RWPE1 (cell line): ENCODE data around the gene TCF12.

Experiments
- CTCF ChIA-PET: fragments of 350-600 bp; sonication (Branson Sonifier 250); formaldehyde crosslinking; extraction: SDS; loops from one replicate; lab custom pipeline; 2021; lab: Yijun Ruan, JAX
- POLR2A ChIA-PET: fragments of 400-600 bp; formaldehyde crosslinking; extraction: SDS; loops from one replicate; lab custom pipeline; 2020; ENCODE audit warnings: antibody characterized with exemption; ENCODE audit not compliant: low non-redundant PET; lab: Yijun Ruan, JAX
- DNase-seq: peaks from one replicate; pipeline ENCODE4 v3.0.0; 2012; ENCODE audit warnings: low spot score
- H3K27ac ChIP-seq: fragments of 450-650 bp; 2 replicates; pipeline ENCODE4 v1.5.1; 2017
- CTCF ChIP-seq: fragments of 450-650 bp; conservative IDR thresholded peaks from 2 replicates; pipeline ENCODE4 v1.5.1; 2017; ENCODE audit warnings: low read depth, mild to moderate bottlenecking

The TCF12 gene

GRCh38 chr15:56991017-56991416 is 72.6 kb downstream of the TCF12 start:
- TF ChIP-seq CTCF, result no peak

GRCh38 chr15:56992725-56993124 is 74.3 kb downstream of the TCF12 start:
- H3K27ac ChIP-seq, result no peak overlapping the region
- CTCF ChIA-PET, result no interaction called here
- no peak for DNase-seq
- TF ChIP-seq CTCF, result no peak
- POLR2A ChIA-PET, result no interaction called here

More at GRCh38 chr15:56991017-56991416, 72.6 kb downstream of the TCF12 start:
- H3K27ac ChIP-seq, result no peak overlapping the region
- DNase-seq, result no peak
- ChIA-PET CTCF (no interaction called here), POLR2A (no interaction called here)

- ChIA-PET CTCF (no interaction called here), POLR2A (no interaction called here)
- no peak overlapping the region for H3K27ac ChIP-seq
- no peak for TF ChIP-seq CTCF
- no peak for DNase-seq
Measured at GRCh38 chr15:56994280-56994679, 75.8 kb downstream of the TCF12 start.

- no peak for TF ChIP-seq CTCF
- POLR2A ChIA-PET, result no interaction called here
- CTCF ChIA-PET, result no interaction called here
- no peak overlapping the region for H3K27ac ChIP-seq
- no peak for DNase-seq
Measured at GRCh38 chr15:56996093-56996492, 77.6 kb downstream of the TCF12 start.

- TF ChIP-seq CTCF, result no peak
- CTCF ChIA-PET, result no interaction called here
- POLR2A ChIA-PET, result no interaction called here
- DNase-seq, result no peak
- H3K27ac ChIP-seq, result no peak overlapping the region
Measured at GRCh38 chr15:56996746-56997470, 78.5 kb downstream of the TCF12 start.

GRCh38 chr15:57003418-57003817 is 85.0 kb downstream of the TCF12 start:
- ChIA-PET CTCF (interaction anchor here (0.6 kb wide), 1 partner anchor 224 kb away, joined by 5 read pairs; no protein-coding TSS in a partner anchor), POLR2A (no interaction called here)
- DNase-seq, result no peak
- H3K27ac ChIP-seq, result no peak overlapping the region
- no peak for TF ChIP-seq CTCF
